ENCODE measurements around the gene FOXL1. TPM values are rescaled to one million over a fixed set of nuclear protein-coding genes. Genes with fewer than 3 reads are reported as not detected.

FOXL1 gene
- total RNA-seq, 2 experiments from 2014 or later, result not detected

GRCh38 chr16:86553356-86553755 is 25.0 kb upstream of the FOXL1 start:
- Mint-ChIP-seq H3K27me3 (peaks cover 3% of the 10 kb centered on the region), H3K36me3 (ENCODE audit: low read depth) (peaks cover 16% of the 10 kb centered on the region), H3K4me3 (peak overlapping the region; percentile 77), H3K27ac (no peak overlapping the region), H3K4me1 (peaks cover 22% of the 10 kb centered on the region), H3K9me3 (ENCODE audit: low read depth) (no peaks in the 10 kb centered on the region)
- DNase-seq (no peak), ATAC-seq (no peak)
- POLR2A ChIA-PET, result no interaction called here
- CTCF ChIA-PET, result interaction anchor here (1.9 kb wide), 1 partner anchor 11 kb away, joined by 9 read pairs; no protein-coding TSS in a partner anchor
- intact Hi-C loops (cut with DNase I, micrococcal nuclease), result loop anchor here in 1 of 2 experiments (10.0 kb wide), 3 partner anchors 669 to 1529 kb away; partner anchors contain the start of genes GINS2 and KIAA0513

GRCh38 chr16:86554599-86554916 is 23.8 kb upstream of the FOXL1 start:
- peaks cover 6% of the 10 kb centered on the region for H3K27me3 Mint-ChIP-seq
- DNase-seq (no peak), ATAC-seq (no peak)
- peaks cover 16% of the 10 kb centered on the region for H3K36me3 Mint-ChIP-seq (ENCODE audit: low read depth)
- CTCF ChIA-PET, result interaction anchor here (0.7 to 1.9 kb wide), 3 partner anchors 10 to 411 kb away, joined by 3 to 9 read pairs (median 3); no protein-coding TSS in a partner anchor
- POLR2A ChIA-PET, result interaction anchor here (0.6 kb wide), 1 partner anchor 110 kb away, joined by 3 read pairs; no protein-coding TSS in a partner anchor
- H3K4me1 Mint-ChIP-seq, result peaks cover 13% of the 10 kb centered on the region
- intact Hi-C loops (cut with DNase I, micrococcal nuclease), result loop anchor here in 1 of 2 experiments (2.0 to 10.0 kb wide), 6 partner anchors 670 to 1530 kb away; partner anchors contain the start of genes C16orf95, FBXO31, GINS2 and KIAA0513
- peak overlapping the region; percentile 77 for H3K4me3 Mint-ChIP-seq
- no peaks in the 10 kb centered on the region for H3K9me3 Mint-ChIP-seq (ENCODE audit: low read depth)
- peak overlapping the region; percentile 93 for H3K27ac Mint-ChIP-seq

GRCh38 chr16:86554917-86555703 is 23.2 kb upstream of the FOXL1 start, which contains the start of gene MTHFSD:
TSS of gene MTHFSD (minus strand) at chr16:86555235. CDS start at chr16:86555184, 51 bp downstream.
- Mint-ChIP-seq H3K27me3 (peaks cover 6% of the 10 kb centered on the region), H3K4me3 (peak within 1 kb of the TSS; percentile 77), H3K4me1 (peaks cover 13% of the 10 kb centered on the region), H3K9me3 (ENCODE audit: low read depth) (no peaks in the 10 kb centered on the region), H3K36me3 (ENCODE audit: low read depth) (peaks cover 16% of the 10 kb centered on the region), H3K27ac (peak within 1 kb of the TSS; percentile 93)
- ChIA-PET CTCF (interaction anchor here (0.7 to 1.9 kb wide), 3 partner anchors 9 to 411 kb away, joined by 3 to 9 read pairs (median 7); no protein-coding TSS in a partner anchor), POLR2A (interaction anchor here (0.6 kb wide), 1 partner anchor 109 kb away, joined by 3 read pairs; no protein-coding TSS in a partner anchor)
- intact Hi-C loops (cut with DNase I, micrococcal nuclease), result loop anchor here in 1 of 2 experiments (1.0 to 10.0 kb wide), 8 partner anchors 670 to 1530 kb away; partner anchors contain the start of genes C16orf95, COX4I1, EMC8 and FBXO31
- ATAC-seq (peak; percentile 95), DNase-seq (peak; percentile 97)

- Mint-ChIP-seq H3K9me3 (ENCODE audit: low read depth) (no peaks in the 10 kb centered on the region), H3K27ac (peak overlapping the region; percentile 93), H3K27me3 (peaks cover 8% of the 10 kb centered on the region), H3K4me1 (peaks cover 13% of the 10 kb centered on the region), H3K36me3 (ENCODE audit: low read depth) (peaks cover 14% of the 10 kb centered on the region), H3K4me3 (peak overlapping the region; percentile 77)
- ChIA-PET CTCF (interaction anchor here (1.5 kb wide), 1 partner anchor 9 kb away, joined by 7 read pairs; no protein-coding TSS in a partner anchor), POLR2A (no interaction called here)
- intact Hi-C loops (cut with DNase I, micrococcal nuclease), result loop anchor here in 1 of 2 experiments (1.0 to 10.0 kb wide), 9 partner anchors 109 to 1531 kb away; partner anchors contain the start of genes C16orf95, COX4I1, EMC8 and FBXO31
- ATAC-seq (no peak), DNase-seq (no peak)
Observed at GRCh38 chr16:86555704-86556075, 22.7 kb upstream of the FOXL1 start.

- ChIA-PET POLR2A (no interaction called here), CTCF (interaction anchor here (1.0 to 1.5 kb wide), 2 partner anchors 8 to 507 kb away, joined by 3 to 7 read pairs; no protein-coding TSS in a partner anchor)
- H3K4me3 Mint-ChIP-seq, result peak overlapping the region; percentile 77
- H3K9me3 Mint-ChIP-seq (ENCODE audit: low read depth), result no peaks in the 10 kb centered on the region
- ATAC-seq, result no peak
- intact Hi-C loops (cut with DNase I, micrococcal nuclease), result loop anchor here in 1 of 2 experiments (1.0 to 10.0 kb wide), 4 partner anchors 108 to 1532 kb away; partner anchors contain the start of genes GINS2 and KIAA0513
- peaks cover 13% of the 10 kb centered on the region for H3K4me1 Mint-ChIP-seq
- no peak for DNase-seq
- peaks cover 11% of the 10 kb centered on the region for H3K27me3 Mint-ChIP-seq
- H3K36me3 Mint-ChIP-seq (ENCODE audit: low read depth), result peaks cover 14% of the 10 kb centered on the region
- no peak overlapping the region for H3K27ac Mint-ChIP-seq
Observed at GRCh38 chr16:86556576-86556975, 21.8 kb upstream of the FOXL1 start.

GRCh38 chr16:86557587-86557986 is 20.8 kb upstream of the FOXL1 start:
- peaks cover 16% of the 10 kb centered on the region for H3K27me3 Mint-ChIP-seq
- H3K36me3 Mint-ChIP-seq (ENCODE audit: low read depth), result peaks cover 10% of the 10 kb centered on the region
- intact Hi-C loops (cut with DNase I, micrococcal nuclease), result loop anchor here in 1 of 2 experiments (10.0 kb wide), 3 partner anchors 673 to 1533 kb away; partner anchors contain the start of genes GINS2 and KIAA0513
- ChIA-PET POLR2A (no interaction called here), CTCF (interaction anchor here (0.5 kb wide), 1 partner anchor 767 kb away, joined by 3 read pairs; no protein-coding TSS in a partner anchor)
- H3K27ac Mint-ChIP-seq, result no peak overlapping the region
- no peak overlapping the region for H3K4me3 Mint-ChIP-seq
- H3K4me1 Mint-ChIP-seq, result peaks cover 9% of the 10 kb centered on the region
- ATAC-seq, result no peak
- DNase-seq, result no peak
- H3K9me3 Mint-ChIP-seq (ENCODE audit: low read depth), result no peaks in the 10 kb centered on the region

- H3K9me3 Mint-ChIP-seq (ENCODE audit: low read depth), result no peaks in the 10 kb centered on the region
- no peak for ATAC-seq
- peaks cover 9% of the 10 kb centered on the region for H3K36me3 Mint-ChIP-seq (ENCODE audit: low read depth)
- H3K4me3 Mint-ChIP-seq, result no peak overlapping the region
- no peak for DNase-seq
- no peak overlapping the region for H3K27ac Mint-ChIP-seq
- H3K27me3 Mint-ChIP-seq, result peaks cover 22% of the 10 kb centered on the region
- ChIA-PET POLR2A (no interaction called here), CTCF (interaction anchor here (0.8 kb wide), 1 partner anchor 504 kb away, joined by 4 read pairs; no protein-coding TSS in a partner anchor)
- peaks cover 8% of the 10 kb centered on the region for H3K4me1 Mint-ChIP-seq
- intact Hi-C loops (cut with DNase I, micrococcal nuclease), result loop anchor here in 1 of 2 experiments (10.0 kb wide), 3 partner anchors 674 to 1534 kb away; partner anchors contain the start of genes GINS2 and KIAA0513
Observed at GRCh38 chr16:86558355-86559193, 19.8 kb upstream of the FOXL1 start.

GRCh38 chr16:86559802-86560305 is 18.5 kb upstream of the FOXL1 start:
- Mint-ChIP-seq H3K4me1 (peaks cover 10% of the 10 kb centered on the region), H3K9me3 (ENCODE audit: low read depth) (no peaks in the 10 kb centered on the region), H3K27me3 (peaks cover 34% of the 10 kb centered on the region), H3K4me3 (no peak overlapping the region), H3K27ac (no peak overlapping the region), H3K36me3 (ENCODE audit: low read depth) (peaks cover 2% of the 10 kb centered on the region)
- ChIA-PET CTCF (no interaction called here), POLR2A (no interaction called here)
- ATAC-seq (no peak), DNase-seq (no peak)
- intact Hi-C loops (cut with DNase I, micrococcal nuclease), result loop anchor here (5.0 to 10.0 kb wide), 7 partner anchors 517 to 1535 kb away; partner anchors contain the start of genes GINS2 (in 1 of the 2) and KIAA0513 (in 1 of the 2)

GRCh38 chr16:86562356-86562755 is 16.0 kb upstream of the FOXL1 start:
- ChIA-PET POLR2A (no interaction called here), CTCF (interaction anchor here (0.7 to 1.0 kb wide), 2 partner anchors 627 to 734 kb away, joined by 3 read pairs; no protein-coding TSS in a partner anchor)
- H3K9me3 Mint-ChIP-seq (ENCODE audit: low read depth), result no peaks in the 10 kb centered on the region
- ATAC-seq (no peak), DNase-seq (no peak)
- H3K36me3 Mint-ChIP-seq (ENCODE audit: low read depth), result no peaks in the 10 kb centered on the region
- H3K27ac Mint-ChIP-seq, result no peak overlapping the region
- no peak overlapping the region for H3K4me3 Mint-ChIP-seq
- peaks cover 16% of the 10 kb centered on the region for H3K4me1 Mint-ChIP-seq
- peaks cover 48% of the 10 kb centered on the region for H3K27me3 Mint-ChIP-seq
- intact Hi-C loops (cut with DNase I, micrococcal nuclease), result loop anchor here (5.0 to 10.0 kb wide), 4 partner anchors 515 to 735 kb away; no protein-coding TSS in a partner anchor
